Measurements from ENCODE around the gene USP6NL.

The USP6NL gene

GRCh38 chr10:11411926-11412545, 199.4 kb downstream of the USP6NL start:
- no peak overlapping the region for H3K4me3 ChIP-seq (ENCODE audit: low read depth, low read length)
- TF ChIP-seq CTCF (IDR thresholded peaks at IDR 0.05; ENCODE audit: low read depth, low read length, missing control alignments) = no peak
- no peak for DNase-seq (ENCODE audit: low read depth)
- in situ Hi-C loops (cut with HindIII; ENCODE audit: low sequenced_read_pairs) = no loop called here

- no peak for DNase-seq (ENCODE audit: low read depth)
- H3K4me3 ChIP-seq (ENCODE audit: low read depth, low read length) = no peak overlapping the region
- no peak for TF ChIP-seq CTCF (IDR thresholded peaks at IDR 0.05; ENCODE audit: low read depth, low read length, missing control alignments)
- in situ Hi-C loops (cut with HindIII; ENCODE audit: low sequenced_read_pairs) = no loop called here
Observed at GRCh38 chr10:11409357-11409756, 202.1 kb downstream of the USP6NL start.

GRCh38 chr10:11407939-11408338, 203.5 kb downstream of the USP6NL start:
- in situ Hi-C loops (cut with HindIII; ENCODE audit: low sequenced_read_pairs) = no loop called here
- TF ChIP-seq CTCF (IDR thresholded peaks at IDR 0.05; ENCODE audit: low read depth, low read length, missing control alignments) = no peak
- no peak overlapping the region for H3K4me3 ChIP-seq (ENCODE audit: low read depth, low read length)
- DNase-seq (ENCODE audit: low read depth) = no peak

- TF ChIP-seq CTCF (IDR thresholded peaks at IDR 0.05; ENCODE audit: low read depth, low read length, missing control alignments) = no peak
- no peak overlapping the region for H3K4me3 ChIP-seq (ENCODE audit: low read depth, low read length)
- no peak for DNase-seq (ENCODE audit: low read depth)
- in situ Hi-C loops (cut with HindIII; ENCODE audit: low sequenced_read_pairs) = no loop called here
Observed at GRCh38 chr10:11406746-11407145, 204.7 kb downstream of the USP6NL start.

GRCh38 chr10:11404901-11405300, 206.5 kb downstream of the USP6NL start:
- in situ Hi-C loops (cut with HindIII; ENCODE audit: low sequenced_read_pairs) = no loop called here
- no peak for TF ChIP-seq CTCF (IDR thresholded peaks at IDR 0.05; ENCODE audit: low read depth, low read length, missing control alignments)
- DNase-seq (ENCODE audit: low read depth) = no peak

More at GRCh38 chr10:11404901-11405300, 206.5 kb downstream of the USP6NL start:
- H3K4me3 ChIP-seq (ENCODE audit: low read depth, low read length) = no peak overlapping the region

All from astrocyte of the cerebellum (primary cell).